ENCODE measurements around the gene C2orf76. TPM values are rescaled to one million over a fixed set of nuclear protein-coding genes. Genes with fewer than 3 reads are reported as not detected.

C2orf76 gene
- total RNA-seq, 4 donors from 2014 or later = 10.3 to 13.3 (median 11.3) TPM

- ATAC-seq (ENCODE audit: low FRiP score) (no peak), DNase-seq (ENCODE audit: low spot score) (no peak)
- no peak for TF ChIP-seq CTCF (IDR thresholded peaks at IDR 0.05)
These were observed 55.3 kb downstream of the C2orf76 start for GRCh38 chr2:119311371-119311770.

- ATAC-seq (ENCODE audit: low FRiP score) (no peak), DNase-seq (ENCODE audit: low spot score) (no peak)
- no peak for TF ChIP-seq CTCF (IDR thresholded peaks at IDR 0.05)
These were observed 57.8 kb downstream of the C2orf76 start for GRCh38 chr2:119308793-119309330.

GRCh38 chr2:119307419-119308140 is 59.1 kb downstream of the C2orf76 start:
- DNase-seq (ENCODE audit: low spot score) = no peak
- ATAC-seq (ENCODE audit: low FRiP score) = no peak
- TF ChIP-seq CTCF (IDR thresholded peaks at IDR 0.05) = no peak

- no peak for ATAC-seq (ENCODE audit: low FRiP score)
These were observed 60.4 kb downstream of the C2orf76 start for GRCh38 chr2:119306196-119306590.

GRCh38 chr2:119305497-119306195 is 61.0 kb downstream of the C2orf76 start:
- TF ChIP-seq CTCF (IDR thresholded peaks at IDR 0.05) = no peak
- DNase-seq (ENCODE audit: low spot score) (no peak), ATAC-seq (ENCODE audit: low FRiP score) (no peak)

More at GRCh38 chr2:119306196-119306590, 60.4 kb downstream of the C2orf76 start:
- DNase-seq (ENCODE audit: low spot score) = no peak
- TF ChIP-seq CTCF (IDR thresholded peaks at IDR 0.05) = no peak

GRCh38 chr2:119304847-119305246 is 61.8 kb downstream of the C2orf76 start:
- ATAC-seq (ENCODE audit: low FRiP score) (no peak), DNase-seq (ENCODE audit: low spot score) (no peak)
- TF ChIP-seq CTCF (IDR thresholded peaks at IDR 0.05) = no peak

All from omental fat pad (tissue), 4 donors.